Fibroblast of gingiva (primary cell): ENCODE results near the gene AGPAT3.
"Not testable (repeated sequence)": the region's sequence is repeated elsewhere in the genome, so short reads cannot be mapped to it uniquely, and the experiment has no call there.

Experiments used
- DNase-seq: peaks from one replicate; pipeline ENCODE4 v3.0.0-alpha.2; 2011; ENCODE audit warnings: low read depth

AGPAT3 gene, protein sequence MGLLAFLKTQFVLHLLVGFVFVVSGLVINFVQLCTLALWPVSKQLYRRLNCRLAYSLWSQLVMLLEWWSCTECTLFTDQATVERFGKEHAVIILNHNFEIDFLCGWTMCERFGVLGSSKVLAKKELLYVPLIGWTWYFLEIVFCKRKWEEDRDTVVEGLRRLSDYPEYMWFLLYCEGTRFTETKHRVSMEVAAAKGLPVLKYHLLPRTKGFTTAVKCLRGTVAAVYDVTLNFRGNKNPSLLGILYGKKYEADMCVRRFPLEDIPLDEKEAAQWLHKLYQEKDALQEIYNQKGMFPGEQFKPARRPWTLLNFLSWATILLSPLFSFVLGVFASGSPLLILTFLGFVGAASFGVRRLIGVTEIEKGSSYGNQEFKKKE

DNA sequence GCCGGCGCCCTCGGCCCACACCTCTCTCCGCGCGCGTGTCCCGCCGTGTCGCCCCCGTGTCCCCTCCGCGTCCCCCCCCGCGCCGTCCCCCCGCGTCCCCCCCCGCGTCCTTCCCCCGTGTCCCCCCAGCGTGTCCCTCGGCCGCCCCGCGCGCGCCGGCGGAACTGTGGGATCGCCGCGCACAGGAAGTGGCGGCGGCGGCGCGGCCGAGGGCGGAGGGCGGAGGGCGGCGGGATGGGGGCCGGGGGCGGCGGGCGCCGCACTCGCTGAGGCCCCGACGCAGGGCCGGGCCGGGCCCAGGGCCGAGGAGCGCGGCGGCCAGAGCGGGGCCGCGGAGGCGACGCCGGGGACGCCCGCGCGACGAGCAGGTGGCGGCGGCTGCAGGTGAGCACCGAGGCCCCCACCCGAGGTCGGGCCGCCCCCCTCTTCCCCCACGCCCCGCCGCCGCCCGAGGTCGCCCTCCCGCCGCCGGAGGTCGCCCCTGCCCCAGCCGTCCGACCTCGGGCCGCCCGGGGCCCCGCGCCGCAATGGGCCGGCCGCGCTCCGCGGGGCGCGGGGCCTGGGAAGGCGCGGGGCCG is at the start of gene AGPAT3:
Gene AGPAT3 (plus strand): TSS at position 262 of the 578 bp plus-strand sequence. CDS start 94,459 bp downstream, outside the sequence.
- DNase-seq = no peak

DNA sequence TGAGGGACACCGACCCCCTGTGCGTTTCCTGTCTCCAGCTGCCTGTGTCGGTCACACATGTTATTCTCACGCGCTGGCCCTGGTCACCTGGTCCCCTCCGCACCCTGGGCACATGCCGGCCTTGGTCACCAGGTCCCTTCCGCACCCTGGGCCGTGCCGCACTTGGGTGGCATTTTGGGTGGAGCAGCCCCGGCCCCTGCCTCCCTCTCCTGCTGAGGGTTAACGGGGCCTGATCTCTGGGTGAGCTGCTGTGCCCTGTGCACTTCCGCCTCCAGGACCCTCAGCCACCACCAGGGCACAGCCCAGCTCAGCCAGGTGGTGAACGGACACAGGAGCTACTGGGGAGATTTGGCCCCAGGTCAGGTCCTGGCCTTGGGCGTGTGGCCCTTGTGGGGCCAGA is 49.0 kb upstream of the AGPAT3 start:
- no peak for DNase-seq

DNA sequence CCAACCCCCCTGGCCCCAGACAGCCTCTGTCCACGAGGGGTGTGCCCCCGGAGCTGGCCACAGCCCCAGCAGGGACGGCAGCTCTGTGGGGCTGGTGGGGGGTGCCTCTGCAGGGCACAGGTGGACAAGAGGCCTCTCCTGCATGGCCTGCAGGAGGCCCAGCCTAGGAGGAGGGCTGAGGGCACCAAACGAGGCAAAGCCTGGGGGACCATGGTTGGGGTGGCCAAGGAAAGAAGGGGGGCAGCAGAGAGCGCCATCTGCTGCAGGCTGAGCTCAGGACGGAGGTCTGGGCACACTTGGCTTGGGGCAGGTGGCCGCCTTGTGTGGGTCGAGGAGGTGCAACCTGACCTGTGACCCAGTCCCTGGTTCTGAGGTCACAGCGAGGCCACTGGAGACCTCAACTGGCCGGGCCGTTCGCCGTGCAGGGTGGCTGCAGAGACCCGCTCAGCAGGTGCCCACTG is 48.4 kb upstream of the AGPAT3 start:
- no peak for DNase-seq

DNA sequence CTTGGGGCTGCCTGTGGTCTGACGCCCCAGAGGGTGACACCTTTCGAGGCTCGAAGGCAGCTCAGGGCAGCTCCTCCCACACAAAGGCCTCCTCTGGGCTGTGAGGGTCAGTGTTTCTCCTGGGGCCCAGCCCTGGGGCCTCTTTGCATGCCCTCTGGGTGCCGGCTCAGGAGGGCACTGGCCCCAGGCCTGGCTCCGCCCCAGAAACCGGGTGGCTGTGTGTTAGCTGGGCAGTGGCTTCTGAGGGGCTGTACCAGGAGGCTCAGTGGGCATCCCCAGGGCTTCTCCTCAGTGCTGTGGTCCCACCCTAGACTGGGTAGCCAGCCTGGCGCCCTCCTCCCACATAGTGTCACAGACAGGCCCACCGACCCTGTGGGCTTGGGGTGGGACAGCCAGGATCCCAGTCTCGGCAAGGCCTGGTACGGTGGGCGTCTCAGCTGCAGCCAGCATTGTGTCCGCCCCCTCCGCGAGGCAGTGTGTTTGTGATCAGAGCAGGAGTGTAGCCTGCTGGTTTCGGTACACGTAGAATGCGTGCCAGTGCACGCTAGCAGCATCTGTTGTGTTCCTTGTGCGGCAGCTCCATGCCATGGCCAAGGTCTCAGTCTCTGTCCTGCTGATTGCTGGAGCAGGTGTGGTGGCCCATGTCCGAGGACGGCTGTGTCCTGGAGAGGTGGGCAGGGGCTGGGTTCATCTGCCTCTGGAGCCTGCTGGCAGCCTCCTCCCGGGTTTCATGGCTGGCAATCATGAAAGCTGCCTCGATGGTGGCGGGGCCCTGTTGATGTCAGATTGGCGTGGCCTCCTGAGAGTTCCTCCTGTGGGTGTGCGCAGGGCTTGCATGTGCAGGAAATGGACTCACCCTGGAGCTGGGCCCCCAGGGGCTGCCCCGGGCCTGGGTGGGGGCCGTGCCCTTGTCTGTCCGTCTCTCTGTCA is 47.6 kb upstream of the AGPAT3 start:
- DNase-seq = no peak

DNA sequence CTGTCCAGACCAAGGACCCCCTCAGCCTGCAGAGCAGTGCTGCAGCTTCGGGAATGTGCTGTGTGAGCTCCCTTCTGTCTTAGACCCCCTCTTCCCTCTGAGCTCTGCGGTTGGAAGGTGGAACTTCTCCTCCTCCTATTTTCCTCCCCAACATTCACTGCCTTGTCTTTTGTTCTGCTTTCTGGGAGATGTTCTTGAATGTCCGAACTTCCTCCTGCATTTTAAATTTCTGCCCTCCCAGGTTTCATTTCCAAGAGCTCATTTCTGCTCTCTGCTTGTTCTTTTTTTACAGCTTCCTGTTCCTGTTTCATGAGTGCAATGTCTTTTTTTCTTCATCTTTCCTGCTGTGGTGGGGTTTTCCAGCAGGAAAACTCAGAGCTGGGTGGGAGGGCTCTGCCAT is 46.3 kb upstream of the AGPAT3 start:
- no peak for DNase-seq

DNA sequence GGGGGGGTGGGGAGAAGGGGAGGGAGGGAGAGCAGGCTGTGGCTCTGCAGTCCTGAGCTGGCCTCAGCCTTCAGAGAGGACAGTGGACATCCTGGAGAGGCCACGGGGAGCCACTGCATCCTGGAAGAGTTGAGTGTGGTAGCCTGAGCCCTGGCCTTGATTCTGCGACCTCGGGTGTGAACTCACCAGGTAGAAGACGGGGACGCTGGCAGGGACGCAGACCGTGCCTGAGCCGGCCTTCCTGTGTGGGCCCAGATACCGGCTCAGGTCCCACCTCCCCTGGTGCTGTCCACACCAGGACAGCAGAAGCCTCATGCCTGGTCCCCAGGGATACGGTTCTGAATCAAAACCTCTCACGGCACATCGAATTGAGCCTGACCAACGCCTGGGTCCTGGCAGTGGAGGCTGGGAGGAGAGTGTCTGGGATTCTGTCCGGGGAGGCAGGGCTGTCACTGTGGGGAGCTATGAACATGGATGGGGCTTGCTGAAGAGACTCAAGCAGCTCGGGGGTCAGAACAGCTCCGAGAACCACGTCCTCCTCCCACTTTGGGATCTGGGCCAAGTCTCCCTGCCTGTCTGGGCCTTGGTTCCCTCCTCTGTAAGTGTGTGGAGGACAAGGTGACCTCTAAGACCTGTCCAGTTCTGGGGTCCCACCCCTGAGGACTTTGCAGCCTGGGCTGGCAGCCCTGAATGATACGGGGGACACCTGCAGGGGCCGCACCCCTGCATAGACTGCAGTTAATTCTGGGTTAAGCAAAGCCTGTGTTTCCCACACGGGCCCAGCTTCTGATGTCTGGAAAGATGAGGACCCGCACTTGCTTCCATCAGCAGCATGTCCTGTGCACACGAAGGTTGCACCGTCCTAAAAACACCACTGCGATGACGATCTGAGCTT is 45.3 kb upstream of the AGPAT3 start:
- DNase-seq = no peak

DNA sequence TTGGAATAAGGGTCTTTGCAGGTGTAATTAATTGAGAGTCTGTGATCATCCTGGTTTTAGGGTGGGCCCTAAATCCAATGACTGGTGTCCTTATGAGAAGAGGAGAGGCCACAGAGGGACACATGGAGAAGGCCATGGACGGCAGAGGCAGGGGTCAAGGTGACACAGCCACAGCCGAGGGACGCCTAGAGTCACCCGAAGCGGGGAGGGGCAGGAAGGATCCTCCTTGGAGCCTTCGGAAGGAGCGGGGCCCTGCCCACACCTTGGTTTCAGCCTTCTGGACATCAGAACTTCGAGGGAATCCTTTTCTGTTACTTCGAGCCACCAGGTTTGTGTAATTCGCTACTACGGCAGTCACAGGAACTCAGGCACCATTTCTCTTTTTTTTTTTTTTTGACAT is 44.6 kb upstream of the AGPAT3 start:
- no peak for DNase-seq

DNA sequence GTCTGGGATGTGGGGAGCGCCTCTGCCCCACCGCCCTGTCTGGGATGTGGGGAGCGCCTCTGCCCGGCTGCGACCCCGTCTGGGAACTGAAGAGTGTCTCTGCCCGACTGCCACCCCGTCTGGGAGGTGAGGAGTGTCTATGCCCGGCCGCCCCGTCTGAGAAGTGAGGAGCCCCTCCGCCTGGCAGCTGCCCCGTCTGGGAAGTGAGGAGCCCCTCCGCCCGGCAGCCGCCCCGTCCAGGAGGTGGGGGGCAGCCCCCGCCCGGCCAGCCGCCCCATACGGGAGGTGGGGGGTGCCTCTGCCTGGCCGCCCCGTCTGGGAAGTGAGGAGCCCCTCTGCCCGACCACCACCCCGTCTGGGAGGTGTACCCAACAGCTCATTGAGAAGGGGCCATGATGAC is 42.9 kb upstream of the AGPAT3 start:
- DNase-seq = not testable (repeated sequence)

DNA sequence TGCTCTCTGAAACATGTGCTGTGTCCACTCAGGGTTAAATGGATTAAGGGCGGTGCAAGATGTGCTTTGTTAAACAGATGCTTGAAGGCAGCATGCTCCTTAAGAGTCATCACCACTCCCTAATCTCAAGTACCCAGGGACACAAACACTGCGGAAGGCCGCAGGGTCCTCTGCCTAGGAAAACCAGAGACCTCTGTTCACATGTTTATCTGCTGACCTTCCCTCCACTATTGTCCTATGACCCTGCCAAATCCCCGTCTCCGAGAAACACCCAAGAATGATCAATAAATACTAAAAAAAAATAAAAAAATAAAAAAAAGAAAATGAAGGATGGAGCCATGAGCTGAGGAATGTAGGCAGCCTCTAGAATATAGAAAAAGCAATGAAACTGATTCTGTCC is 42.3 kb upstream of the AGPAT3 start:
- not testable (repeated sequence) for DNase-seq

DNA sequence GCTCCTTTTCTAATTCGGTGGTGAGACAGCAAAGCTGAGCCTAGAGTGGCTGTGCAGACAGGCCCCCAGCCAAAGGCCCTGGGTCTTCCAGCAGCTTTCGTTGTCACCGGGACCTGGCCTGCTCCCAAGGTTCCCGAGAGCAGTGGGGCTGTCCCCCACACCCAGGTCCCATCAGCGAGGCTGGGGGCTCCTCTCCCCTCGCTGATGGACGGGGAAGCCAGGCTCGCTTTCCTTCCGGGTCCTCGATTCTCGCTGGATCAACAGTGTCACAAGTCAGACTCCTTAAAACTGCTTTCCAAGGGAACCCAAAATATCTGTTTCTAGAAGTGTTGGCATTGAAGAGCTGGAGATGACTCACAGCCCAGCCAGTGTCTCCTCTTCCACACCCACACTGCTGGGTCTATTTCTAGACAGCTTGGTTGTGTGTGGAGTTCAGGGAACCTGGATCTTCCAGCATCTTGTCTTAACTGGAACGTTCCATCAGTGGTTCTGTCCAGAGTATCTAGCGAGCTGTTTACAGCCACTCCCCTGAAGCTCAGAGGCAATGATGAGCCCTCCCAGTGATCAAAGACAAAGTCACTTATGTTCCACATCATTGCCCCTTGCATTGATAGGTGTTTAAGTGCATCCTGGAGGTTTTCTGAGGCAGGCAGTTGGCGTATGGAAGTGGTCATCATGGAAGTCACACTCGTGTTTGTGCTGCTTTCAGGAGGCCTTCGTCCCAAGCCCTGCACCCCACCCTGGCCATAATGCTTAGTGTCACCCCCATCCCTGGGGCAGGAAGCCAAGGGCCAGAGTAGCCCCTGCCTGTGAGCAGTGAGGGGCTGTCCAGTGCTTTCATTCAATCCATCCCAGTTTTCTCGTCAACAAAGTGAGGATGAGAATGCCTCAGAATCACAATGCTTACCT is 40.4 kb upstream of the AGPAT3 start:
- peak; percentile 27 for DNase-seq

DNA sequence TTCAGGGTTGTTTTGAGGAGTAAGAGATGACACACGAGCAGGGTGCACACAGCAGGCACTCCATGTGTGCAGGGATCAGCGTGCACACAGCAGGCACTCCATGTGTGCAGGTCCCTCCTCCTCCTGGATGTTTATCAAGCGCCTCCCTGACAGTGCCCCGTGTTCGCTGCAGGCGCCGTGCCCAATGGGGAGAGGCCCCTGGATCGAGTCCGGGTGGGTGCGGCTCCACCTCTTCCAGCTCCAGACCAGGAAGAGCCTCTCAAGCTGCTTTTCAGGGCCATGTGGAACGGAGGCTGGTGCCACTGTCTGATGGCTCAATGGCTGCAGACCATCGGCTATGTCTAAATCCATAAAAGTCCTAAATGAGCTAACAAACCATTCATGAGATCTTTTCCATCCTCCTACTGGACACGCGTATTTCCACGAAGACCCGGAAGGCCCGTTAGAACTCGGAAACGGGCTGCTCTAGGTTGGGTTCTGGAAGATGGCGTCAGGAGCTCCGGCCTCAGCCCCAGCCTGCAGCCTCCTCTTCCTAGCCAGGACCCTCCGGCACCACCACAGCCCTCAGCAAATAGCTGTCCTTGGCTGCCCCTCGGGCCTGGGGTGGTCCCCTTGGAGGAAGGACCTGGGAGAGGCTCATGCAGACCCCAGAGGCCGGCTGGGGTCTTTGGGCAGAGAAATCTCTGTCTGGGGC is 39.6 kb upstream of the AGPAT3 start:
- DNase-seq = no peak

DNA sequence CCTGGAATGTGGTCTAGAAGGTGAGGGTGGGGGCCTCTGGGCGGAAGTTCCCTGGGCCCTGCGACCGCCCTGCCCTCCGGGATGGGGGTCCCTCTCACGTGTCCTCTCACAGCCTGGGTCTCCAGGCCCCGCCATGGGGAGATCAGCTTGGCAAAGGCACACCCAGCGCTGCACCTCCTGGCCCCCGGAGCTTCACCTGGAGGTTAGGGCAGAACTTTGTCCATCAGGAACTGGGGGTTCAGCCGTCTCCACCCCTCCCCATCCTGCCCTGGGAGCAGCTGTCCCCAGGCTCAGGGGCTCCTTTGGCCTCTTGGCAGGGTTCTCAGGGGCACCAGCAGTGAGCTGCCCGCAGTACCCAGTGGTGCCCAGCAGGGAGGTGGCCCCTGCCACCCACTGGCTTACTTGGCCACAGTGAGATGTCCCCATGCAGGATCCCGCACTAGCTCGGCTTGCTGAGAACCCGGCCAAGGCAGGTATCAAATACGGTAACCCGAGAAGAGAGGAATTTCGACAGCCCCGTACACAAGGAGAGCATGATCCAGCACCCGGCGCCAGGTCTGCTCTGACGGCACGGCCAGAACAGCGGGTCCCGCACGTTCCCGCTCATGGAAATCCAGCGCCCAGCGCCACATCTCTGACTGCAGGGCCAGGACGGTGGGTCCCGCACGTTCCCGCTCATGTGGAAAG is 38.9 kb upstream of the AGPAT3 start:
- DNase-seq = no peak

DNA sequence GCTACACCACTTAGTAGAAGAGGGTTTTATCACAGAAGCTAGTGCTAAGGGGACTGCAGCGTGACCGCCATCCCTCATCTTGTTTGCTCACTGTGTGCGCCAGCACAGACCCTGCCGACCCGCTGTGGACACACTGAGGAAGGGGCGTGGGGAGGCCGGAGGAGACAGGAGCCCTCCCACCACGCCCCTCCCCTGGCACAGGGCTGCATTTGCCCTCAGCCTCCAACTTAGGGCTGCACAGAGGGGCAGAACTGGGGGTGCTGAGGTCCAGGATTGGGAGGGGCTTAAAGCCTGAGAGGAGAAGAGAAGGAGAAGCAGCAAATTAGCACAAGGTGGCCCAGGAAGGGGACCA is 38.4 kb upstream of the AGPAT3 start:
- no peak for DNase-seq

DNA sequence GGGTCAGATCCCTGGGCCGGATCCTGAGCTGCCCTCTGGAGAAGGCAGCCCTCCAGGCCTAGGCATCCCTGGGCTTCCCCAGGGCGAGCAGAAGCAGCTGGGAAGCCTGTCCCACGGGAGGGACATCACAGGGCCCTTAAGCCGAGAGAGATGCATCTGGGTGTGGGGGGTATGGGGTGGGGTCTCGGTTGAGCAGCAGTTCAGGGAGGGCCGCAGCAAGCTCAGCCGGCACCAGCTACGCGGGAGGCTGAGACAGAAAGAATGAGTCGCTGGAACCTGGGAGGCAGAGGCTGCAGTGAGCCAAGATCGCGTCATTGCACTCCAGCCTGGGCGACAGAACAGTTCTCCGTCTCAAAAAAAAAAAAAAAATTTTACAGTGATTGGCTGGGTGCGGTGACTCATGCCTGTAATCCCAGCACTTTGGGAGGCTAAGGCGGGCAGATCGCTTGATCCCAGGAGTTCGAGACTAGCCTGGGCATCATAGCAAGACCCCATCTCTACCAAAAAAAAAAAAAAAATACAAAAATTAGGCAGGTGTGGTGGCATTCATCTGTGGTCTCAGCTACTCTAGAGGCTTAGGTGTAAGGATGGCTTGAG is 37.9 kb upstream of the AGPAT3 start:
- peak; percentile 53 for DNase-seq

DNA sequence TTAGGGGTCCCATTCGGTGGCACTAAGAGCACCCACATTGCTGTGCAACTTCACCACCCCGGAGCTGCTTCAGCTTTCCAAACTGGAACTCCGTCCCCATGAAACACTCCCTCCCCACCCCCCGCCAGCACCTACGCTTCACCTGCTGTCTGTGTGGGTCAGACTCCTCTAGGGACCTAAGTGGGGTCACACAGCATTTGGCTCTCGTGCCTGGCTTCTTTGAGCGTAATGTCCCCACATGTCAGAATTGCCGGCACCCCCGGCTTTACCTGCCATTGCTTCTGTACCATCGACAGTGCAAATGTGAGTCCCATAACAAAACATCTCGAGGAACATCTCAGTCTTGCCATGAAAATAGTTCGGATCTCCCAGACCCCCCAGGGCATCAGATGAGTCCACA is 35.9 kb upstream of the AGPAT3 start:
- no peak for DNase-seq

DNA sequence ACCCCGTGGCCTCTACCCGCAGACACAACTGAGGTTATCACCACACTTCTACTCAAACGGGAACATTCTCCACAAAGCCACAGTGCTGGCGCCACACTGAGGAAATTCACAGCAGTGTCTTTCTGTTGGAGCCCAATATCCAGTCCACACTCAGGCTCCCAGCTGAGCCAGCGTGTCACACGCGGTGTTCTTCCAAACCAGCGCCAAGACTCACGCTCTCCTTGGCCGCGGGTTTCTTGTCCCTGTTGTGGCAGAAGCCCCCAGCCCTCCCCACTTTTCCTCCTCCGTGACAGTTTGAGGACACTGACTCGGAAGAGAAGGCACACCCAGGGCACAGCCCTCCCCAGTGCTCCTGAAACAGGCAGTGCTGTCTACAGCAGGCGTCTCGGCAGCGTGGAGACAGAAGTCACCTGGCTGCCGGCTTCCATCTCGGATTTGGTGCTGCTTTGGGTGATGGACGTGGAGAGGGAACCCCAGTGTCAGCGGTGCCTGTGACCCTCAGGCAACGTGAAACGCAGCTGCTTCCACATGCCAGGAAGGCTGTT is 35.4 kb upstream of the AGPAT3 start:
- no peak for DNase-seq

DNA sequence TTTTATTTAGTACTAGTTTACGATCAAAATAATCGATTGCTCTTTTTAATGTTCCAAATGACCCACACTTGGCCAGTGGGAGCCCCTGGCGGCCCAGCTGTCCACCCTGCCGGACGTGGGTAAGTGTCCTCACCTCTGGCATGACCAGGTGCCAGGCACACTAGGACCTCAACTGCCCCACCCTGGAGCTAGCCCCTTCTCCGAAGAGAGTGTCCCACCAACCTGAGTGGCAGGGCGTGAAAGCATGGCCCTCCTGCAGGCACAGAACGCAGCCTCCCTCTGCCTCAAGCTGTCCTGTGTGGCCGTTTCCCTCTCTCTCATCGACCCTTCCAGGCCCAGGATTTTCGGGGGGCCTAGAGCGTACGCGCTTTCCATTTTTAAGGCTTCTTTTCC is 32.9 kb upstream of the AGPAT3 start:
- no peak for DNase-seq

DNA sequence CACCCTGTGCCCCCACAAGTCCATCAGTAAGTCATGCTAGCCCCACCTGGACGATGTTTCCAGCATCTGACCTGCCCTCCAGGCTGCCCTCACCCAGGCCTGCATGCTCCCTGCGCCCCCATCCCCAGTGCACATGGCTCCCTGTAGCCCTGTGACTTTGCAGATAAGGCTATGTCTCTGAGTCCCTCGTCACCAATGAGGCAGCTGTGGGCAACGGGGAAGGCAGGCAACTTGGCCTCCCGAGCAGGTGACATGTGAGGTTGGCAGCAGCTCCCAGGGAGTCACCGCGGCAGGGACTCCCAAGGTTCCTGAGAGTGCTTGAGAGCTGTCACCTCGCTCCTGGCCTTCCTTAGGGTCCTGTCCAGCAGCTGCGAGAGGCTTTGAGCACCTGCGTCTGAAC is 32.4 kb upstream of the AGPAT3 start:
- no peak for DNase-seq
